Epithelial cell of proximal tubule (primary cell): Measurements from ENCODE around the gene PTPRN2. TPM values are rescaled to one million over a fixed set of nuclear protein-coding genes. Genes with fewer than 3 reads are reported as not detected.

Experiments
- DNase-seq: peaks from one replicate; pipeline ENCODE4 v3.0.0-alpha.2; 2011; ENCODE audit warnings: low read depth
- H3K4me3 ChIP-seq: 2 replicates; pipeline ENCODE4 v1.5.1; 2011; ENCODE audit warnings: low read depth, mild to moderate bottlenecking, low read length
- total RNA-seq: library from RNA; depleted of rRNA; stranded (reverse); fragments of >200 nt; gene quantifications from 2 replicates; pipeline ENCODE4 v1.2.3, GENCODE V29; 2015
- TF ChIP-seq, protein P1 (sequence below): conservative IDR thresholded peaks from 2 replicates; pipeline ENCODE4 v1.5.1; 2012; ENCODE audit warnings: low read depth, mild to moderate bottlenecking, low read length

The PTPRN2 gene
- total RNA-seq, 1 donor from 2014 or later, result 2.8 TPM

DNA sequence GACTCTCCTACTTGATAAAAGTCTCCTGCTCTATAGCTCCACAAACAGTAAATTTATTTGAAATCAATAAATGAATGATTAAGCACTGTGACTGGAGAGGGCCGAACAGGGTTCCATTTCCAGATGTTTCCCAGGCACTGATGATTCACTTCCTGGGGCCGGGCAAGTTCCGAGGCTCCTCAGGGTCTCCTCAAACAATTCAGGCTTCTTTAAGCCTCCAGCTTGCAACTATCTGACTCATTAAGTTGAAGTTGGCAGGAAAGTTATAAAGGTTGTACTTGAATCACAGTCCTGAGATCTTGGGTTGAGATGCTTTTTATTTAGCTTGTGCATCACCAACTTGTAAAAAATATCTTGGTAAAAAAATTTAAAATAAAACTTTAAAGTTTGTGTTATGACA is 637.9 kb downstream of the PTPRN2 start:
- no peak for DNase-seq
- H3K4me3 ChIP-seq, result no peak overlapping the region
- TF ChIP-seq, protein P1, sequence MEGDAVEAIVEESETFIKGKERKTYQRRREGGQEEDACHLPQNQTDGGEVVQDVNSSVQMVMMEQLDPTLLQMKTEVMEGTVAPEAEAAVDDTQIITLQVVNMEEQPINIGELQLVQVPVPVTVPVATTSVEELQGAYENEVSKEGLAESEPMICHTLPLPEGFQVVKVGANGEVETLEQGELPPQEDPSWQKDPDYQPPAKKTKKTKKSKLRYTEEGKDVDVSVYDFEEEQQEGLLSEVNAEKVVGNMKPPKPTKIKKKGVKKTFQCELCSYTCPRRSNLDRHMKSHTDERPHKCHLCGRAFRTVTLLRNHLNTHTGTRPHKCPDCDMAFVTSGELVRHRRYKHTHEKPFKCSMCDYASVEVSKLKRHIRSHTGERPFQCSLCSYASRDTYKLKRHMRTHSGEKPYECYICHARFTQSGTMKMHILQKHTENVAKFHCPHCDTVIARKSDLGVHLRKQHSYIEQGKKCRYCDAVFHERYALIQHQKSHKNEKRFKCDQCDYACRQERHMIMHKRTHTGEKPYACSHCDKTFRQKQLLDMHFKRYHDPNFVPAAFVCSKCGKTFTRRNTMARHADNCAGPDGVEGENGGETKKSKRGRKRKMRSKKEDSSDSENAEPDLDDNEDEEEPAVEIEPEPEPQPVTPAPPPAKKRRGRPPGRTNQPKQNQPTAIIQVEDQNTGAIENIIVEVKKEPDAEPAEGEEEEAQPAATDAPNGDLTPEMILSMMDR, result no peak

DNA sequence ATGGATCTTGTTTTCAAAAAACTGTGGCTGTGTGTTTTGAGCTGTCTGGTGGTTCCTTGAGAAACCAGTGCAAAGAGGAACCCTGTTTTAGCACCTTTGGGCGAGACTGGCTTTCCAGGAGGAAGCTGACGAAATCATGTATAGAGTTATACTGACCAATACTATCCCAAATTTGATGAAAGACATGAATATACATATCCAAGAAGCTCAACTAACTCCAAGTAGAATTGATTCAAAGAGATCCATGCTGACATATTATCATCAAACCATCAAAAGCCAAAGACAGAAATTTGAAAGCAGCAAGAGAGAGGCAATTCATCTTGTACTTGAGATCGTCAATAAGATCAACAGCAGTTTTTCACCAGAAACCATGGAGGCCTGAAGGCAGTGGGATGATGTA is 640.1 kb downstream of the PTPRN2 start:
- no peak overlapping the region for H3K4me3 ChIP-seq
- no peak for DNase-seq
- TF ChIP-seq, protein P1, result no peak

DNA sequence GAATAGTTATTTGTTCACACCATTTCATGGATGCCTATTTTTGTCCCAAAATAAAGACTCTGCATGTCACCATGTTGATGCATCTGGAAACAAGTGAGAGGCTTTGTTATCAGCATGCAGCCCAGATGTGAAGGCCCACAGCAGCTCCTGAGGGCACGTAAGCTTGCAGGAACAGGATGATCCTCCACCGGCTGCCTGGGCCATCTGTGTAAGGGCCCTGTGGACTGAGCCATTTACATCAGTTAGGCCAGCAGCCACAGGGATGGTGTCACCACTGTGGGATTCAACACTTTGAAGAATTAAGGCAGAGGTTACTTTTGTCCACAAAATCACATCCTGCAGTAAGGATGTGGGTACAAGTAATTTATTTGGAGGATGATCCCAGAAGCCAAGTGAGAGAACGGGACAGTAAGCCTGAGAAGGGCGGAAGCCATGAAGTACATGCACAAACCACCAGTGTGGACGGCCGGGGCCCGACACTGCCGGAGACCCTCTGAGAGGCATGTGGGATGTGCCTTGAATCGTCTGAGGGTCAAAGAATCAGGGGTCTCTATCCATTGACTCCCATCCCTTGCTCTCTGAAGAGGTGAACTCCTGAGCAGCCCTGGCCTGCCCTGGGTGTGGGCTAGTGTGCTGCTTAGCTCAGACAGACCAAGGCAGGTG is 641.1 kb downstream of the PTPRN2 start:
- TF ChIP-seq, protein P1, result no peak
- no peak overlapping the region for H3K4me3 ChIP-seq
- DNase-seq, result no peak

DNA sequence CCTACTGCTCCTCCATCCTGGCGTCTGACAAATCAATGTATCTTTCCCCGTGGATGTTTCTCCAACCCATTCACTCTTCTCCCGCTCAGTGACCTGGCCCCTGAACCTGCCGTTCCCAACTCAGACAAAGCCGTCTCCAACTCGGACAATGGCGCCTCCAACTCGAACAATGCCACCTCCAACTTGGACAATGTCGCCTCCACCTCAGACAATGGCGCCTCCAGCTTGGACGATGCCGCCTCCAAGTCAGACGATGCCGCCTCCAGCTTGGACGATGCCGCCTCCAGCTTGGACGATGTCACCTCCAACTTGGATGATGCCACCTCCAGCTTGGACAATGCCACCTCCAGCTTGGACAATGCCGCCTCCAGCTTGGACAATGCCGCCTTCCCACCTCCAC is 642.2 kb downstream of the PTPRN2 start:
- TF ChIP-seq, protein P1, result no peak
- DNase-seq, result no peak
- no peak overlapping the region for H3K4me3 ChIP-seq

DNA sequence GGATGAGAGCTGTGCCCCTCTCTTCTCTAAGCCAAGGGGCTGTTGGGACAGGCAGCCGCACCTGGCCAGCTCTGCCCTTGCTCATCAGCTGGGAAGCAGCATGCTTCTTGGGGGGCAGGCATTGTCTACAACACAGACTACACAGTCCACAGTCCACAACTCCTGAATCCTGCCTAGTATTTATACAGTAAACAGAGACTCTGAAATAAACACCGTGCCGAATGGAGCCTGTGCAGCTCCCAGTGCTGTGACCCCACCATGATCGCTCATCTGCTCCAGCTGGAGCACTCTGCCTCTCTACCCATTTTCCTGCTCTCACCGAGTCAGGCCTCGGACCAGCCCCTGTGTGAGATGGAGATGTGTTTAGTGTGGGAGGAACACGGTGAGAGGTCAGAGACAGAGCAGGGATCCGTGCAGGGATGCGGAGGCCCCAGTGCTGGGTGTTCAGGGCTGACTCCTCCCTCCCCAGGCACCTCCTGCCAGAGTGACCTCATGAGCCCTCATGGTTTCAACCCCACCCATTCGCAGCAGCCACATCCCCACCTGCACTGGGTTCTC is 642.8 kb downstream of the PTPRN2 start:
- H3K4me3 ChIP-seq, result no peak overlapping the region
- no peak for DNase-seq
- TF ChIP-seq, protein P1, result no peak

DNA sequence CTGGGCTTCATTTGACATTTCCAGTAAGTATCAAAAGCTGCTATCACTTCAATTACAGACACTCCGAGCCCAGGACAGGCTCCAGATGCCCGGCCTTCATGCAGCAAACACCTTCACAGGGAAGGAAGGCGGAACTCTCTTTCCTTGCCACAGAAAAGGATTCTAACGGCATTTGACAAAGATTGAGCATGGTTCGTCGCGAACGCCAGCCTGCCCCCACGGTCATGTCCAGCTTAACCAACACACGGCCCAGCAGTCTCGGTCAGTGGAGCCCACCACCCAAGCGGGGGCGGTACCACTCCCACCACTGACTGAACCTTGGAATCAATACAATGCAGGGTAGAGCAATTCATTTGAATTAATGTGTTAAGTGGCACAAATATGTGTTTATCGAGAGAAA is 643.6 kb downstream of the PTPRN2 start:
- H3K4me3 ChIP-seq, result no peak overlapping the region
- no peak for DNase-seq
- TF ChIP-seq, protein P1, result no peak

DNA sequence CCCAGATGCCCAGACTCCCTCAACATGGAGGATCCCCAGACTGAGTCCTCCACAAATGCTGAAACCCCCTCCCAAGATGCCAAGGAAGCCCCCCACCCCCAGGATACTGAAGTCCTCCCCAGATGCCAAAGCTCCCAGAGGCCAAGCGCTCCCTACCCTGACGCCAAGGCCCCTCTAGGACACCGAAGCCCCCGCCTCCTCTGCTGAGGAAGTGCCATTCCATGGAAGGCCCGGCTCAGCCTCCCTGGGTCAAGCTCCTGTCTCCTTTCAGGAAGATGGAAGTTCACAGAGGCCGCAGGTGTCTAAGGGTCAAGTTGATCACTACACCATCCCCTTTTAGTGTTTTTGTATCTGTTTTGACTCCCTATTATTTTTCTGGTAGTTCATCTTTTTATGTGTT is 644.1 kb downstream of the PTPRN2 start:
- DNase-seq, result no peak
- no peak overlapping the region for H3K4me3 ChIP-seq
- TF ChIP-seq, protein P1, result no peak
